Measurements from ENCODE around the gene FOXP1.

DNA sequence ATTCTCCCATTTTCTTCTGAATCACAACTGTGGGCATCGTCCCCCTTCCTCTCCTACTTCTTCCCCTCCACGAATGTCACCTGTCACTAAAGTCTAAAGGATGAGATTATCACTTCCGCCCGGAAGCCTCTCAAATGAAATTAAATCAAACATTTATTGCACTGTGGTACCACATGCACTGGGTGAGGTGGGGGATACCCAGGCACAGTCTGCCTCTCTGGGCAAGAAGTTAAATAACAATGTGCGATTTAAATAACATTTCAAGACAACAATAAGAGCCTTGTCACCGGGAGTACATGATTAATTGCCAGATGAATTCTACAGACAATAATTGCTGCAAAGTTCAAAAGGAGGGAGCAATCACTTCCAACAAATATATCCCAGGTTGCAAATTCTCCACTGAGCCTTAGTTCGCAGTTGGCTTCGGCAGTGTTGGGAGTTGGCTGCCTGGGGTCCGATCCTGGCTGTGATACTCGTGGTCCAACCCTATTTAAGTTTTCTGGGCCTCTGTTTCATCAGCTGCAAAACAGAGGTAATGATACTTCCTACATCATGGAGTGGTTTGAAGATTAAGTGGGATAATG lies 77.7 kb downstream of the FOXP1 start:
- TF ChIP-seq CTCF (IDR thresholded peaks at IDR 0.05; ENCODE audit: low read depth, low read length) (no peak), EZH2phosphoT487 (IDR thresholded peaks at IDR 0.05; ENCODE audit: low read depth) (no peak)

Measured in OCI-LY3 (cell line).